GM12891 (cell line): ENCODE measurements around the gene AGBL2.

Experiments
- DNase-seq: peaks from one replicate; pipeline ENCODE4 v3.0.0; 2011; ENCODE audit warnings: low spot score; ENCODE audit not compliant: insufficient read length
- FAIRE-seq: peaks from 2 replicates; lab custom pipeline; 2011; peaks lifted over from hg19 to GRCh38; lab: Jason Lieb, UNC
- PAX5 ChIP-seq: IDR thresholded peaks from 2 replicates; pipeline ENCODE4 v1.6.1; 2011; ENCODE audit warnings: low read length, moderate library complexity, mild to moderate bottlenecking; ENCODE audit not compliant: insufficient read depth, severe bottlenecking
- POLR2A ChIP-seq: IDR thresholded peaks from 2 replicates; pipeline ENCODE4 v1.6.1; 2011; ENCODE audit warnings: low read depth, low read length, control low read depth
- POLR2AphosphoS5 ChIP-seq: IDR thresholded peaks from 2 replicates; pipeline ENCODE4 v1.6.1; 2011; ENCODE audit warnings: low read depth, low read length, control low read depth
- POU2F2 ChIP-seq: IDR thresholded peaks from 2 replicates; pipeline ENCODE4 v1.6.1; 2011; ENCODE audit warnings: low read depth, mild to moderate bottlenecking, control low read depth, low read length, moderate library complexity
- SPI1 ChIP-seq: IDR thresholded peaks from 2 replicates; pipeline ENCODE4 v1.6.1; 2011; ENCODE audit warnings: low read depth, low read length, control low read depth
- TAF1 ChIP-seq: IDR thresholded peaks from 2 replicates; pipeline ENCODE4 v1.6.1; 2011; ENCODE audit warnings: low read depth, low read length, control low read depth

The AGBL2 gene

GRCh38 chr11:47631473-47631872, 83.7 kb downstream of the AGBL2 start:
- DNase-seq = no peak
- no peak for FAIRE-seq
- TF ChIP-seq POU2F2 = no peak
- no peak for TF ChIP-seq TAF1
- TF ChIP-seq POLR2AphosphoS5 = no peak
- TF ChIP-seq PAX5 = no peak
- no peak for TF ChIP-seq POLR2A
- TF ChIP-seq SPI1 = no peak

GRCh38 chr11:47628026-47628425, 87.1 kb downstream of the AGBL2 start:
- DNase-seq (no peak), FAIRE-seq (no peak)
- TF ChIP-seq PAX5 (no peak), TAF1 (no peak), POU2F2 (no peak), POLR2A (no peak), POLR2AphosphoS5 (no peak), SPI1 (no peak)

- TF ChIP-seq POLR2AphosphoS5 (no peak), TAF1 (no peak), SPI1 (no peak), POLR2A (no peak), POU2F2 (no peak), PAX5 (no peak)
- FAIRE-seq (no peak), DNase-seq (no peak)
These were observed 88.9 kb downstream of the AGBL2 start for GRCh38 chr11:47626234-47626633.

GRCh38 chr11:47620836-47621378, 94.3 kb downstream of the AGBL2 start:
- DNase-seq (no peak), FAIRE-seq (no peak)
- TF ChIP-seq PAX5 (no peak), POU2F2 (no peak), TAF1 (no peak), POLR2AphosphoS5 (no peak), SPI1 (no peak), POLR2A (no peak)

- no peak for FAIRE-seq
- no peak for DNase-seq
- no peak for TF ChIP-seq SPI1
These were observed 97.8 kb downstream of the AGBL2 start for GRCh38 chr11:47617417-47617809.

DNA sequence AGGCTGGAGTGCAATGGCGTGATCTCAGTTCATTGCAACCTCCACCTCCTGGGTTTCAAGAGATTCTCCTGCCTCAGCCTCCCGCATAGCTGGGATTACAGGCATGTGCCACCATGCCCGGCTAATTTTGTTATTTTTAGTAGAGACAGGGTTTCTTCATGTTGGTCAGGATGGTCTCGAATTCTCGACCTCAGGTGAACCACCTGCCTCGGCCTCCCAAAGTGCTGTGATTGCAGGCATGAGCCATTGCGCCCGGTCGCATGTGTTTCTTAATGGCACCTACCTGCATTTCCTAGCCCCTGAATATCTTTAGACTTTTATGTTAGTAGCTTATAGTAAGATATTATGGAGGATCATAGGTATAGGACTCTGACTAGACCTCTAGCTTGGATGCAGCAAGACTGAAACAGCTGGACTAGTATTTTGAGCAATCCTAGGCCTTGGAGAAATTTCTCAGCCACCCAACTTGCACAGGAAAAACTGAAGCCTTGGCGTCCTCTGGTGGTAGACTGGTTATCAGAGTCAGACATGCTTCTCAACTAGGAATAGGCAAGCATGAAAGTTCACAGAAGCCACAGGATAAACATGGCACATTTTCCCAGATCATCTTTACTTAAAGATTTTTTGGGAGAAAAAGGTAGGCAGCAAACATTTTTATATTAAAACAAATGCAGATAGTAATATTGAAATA, 98.3 kb downstream of the AGBL2 start:
- FAIRE-seq = no peak
- DNase-seq = no peak
- TF ChIP-seq POLR2A = no peak
- no peak for TF ChIP-seq POU2F2
- TF ChIP-seq TAF1 = no peak
- no peak for TF ChIP-seq SPI1
- no peak for TF ChIP-seq PAX5
- no peak for TF ChIP-seq POLR2AphosphoS5

DNA sequence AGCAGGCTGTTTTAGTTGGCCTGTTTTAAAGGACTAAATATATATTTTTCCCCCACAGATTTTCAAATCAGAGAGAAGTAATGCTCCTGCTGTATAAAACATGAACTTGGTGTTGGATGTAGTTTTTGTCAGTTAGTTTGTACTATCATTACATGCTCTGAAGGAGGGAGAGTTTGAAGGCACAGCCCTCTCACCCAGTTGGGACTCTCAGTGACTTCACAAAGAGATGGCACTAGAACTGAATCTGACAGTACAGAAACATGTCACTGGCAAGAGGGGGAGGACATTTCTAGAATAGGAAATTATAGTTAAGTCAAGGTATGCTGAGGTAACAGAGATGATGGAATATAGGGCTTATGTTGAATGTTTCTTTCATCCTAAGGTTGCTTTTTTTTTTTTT, 99.9 kb downstream of the AGBL2 start:
- TF ChIP-seq PAX5 = no peak
- TF ChIP-seq SPI1 = no peak
- TF ChIP-seq POU2F2 = no peak
- TF ChIP-seq POLR2A = no peak
- no peak for TF ChIP-seq POLR2AphosphoS5
- no peak for TF ChIP-seq TAF1
- DNase-seq (no peak), FAIRE-seq (no peak)

- TF ChIP-seq SPI1 (peak; percentile 96), POLR2A (no peak), PAX5 (no peak), POU2F2 (no peak)
- DNase-seq (no peak), FAIRE-seq (peak; percentile 87)
These were observed 103.8 kb downstream of the AGBL2 start for GRCh38 chr11:47611348-47611794.

GRCh38 chr11:47609675-47610074, 105.5 kb downstream of the AGBL2 start:
- no peak for DNase-seq
- TF ChIP-seq SPI1 (no peak), POLR2AphosphoS5 (no peak)
- no peak for FAIRE-seq
